Heart right ventricle (tissue), 16 donors: Measurements from ENCODE around the gene IFNAR2. TPM values are rescaled to one million over a fixed set of nuclear protein-coding genes. Genes with fewer than 3 reads are reported as not detected.
"Not testable (repeated sequence)": the region's sequence is repeated elsewhere in the genome, so short reads cannot be mapped to it uniquely, and the experiment has no call there.

Source experiments
- ATAC-seq, 8 donors: fragments of 200-7000 bp; cut with Tn5 transposase; one replicate each; pipeline ENCODE4 v1.9.1; 2020; ENCODE audit warnings: mild to moderate bottlenecking in 8 of 8, moderate library complexity in 8 of 8, moderate number of reproducible peaks in 1 of 8
- DNase-seq, 2 donors: peaks; one replicate each; pipeline ENCODE4 v3.0.0-alpha.2; 2020
- H3K27ac ChIP-seq, 10 donors: fragments of 200-600 bp; sonication (generic) in 2 of 10; one replicate each; pipeline versions ENCODE4 v1.5.0 to v1.8.0; 2020 to 2022; ENCODE audit warnings: mild to moderate bottlenecking in 3 of 10
- H3K27me3 ChIP-seq, 7 donors: fragments of 200-600 bp; one replicate each; pipeline ENCODE4 v1.8.0; 2021 to 2022; ENCODE audit warnings: mild to moderate bottlenecking in 2 of 7
- H3K36me3 ChIP-seq, 9 donors: fragments of 200-600 bp; sonication (generic) in 1 of 9; one replicate each; pipeline versions ENCODE4 v1.5.0 to v1.8.0; 2020 to 2022; ENCODE audit warnings: mild to moderate bottlenecking in 2 of 9
- H3K4me1 ChIP-seq, 9 donors: fragments of 200-600 bp; sonication (generic) in 1 of 9; one replicate each; pipeline versions ENCODE4 v1.5.0 to v1.8.0; 2020 to 2022; ENCODE audit warnings: mild to moderate bottlenecking in 4 of 9
- H3K4me3 ChIP-seq, 10 donors: fragments of 200-600 bp; sonication (generic) in 2 of 10; one replicate each; pipeline versions ENCODE4 v1.5.0 to v1.8.0; 2020 to 2022; ENCODE audit warnings: mild to moderate bottlenecking in 7 of 10, moderate library complexity in 2 of 10
- H3K9me3 ChIP-seq, 11 donors: fragments of 200-600 bp in 10 of 11; sonication (generic) in 2 of 11; one replicate each; pipeline versions ENCODE4 v1.5.0 to v1.8.0; 2013 to 2022; ENCODE audit warnings: mild to moderate bottlenecking in 2 of 11, control low read depth in 1 of 11, moderate library complexity in 1 of 11
- CTCF ChIP-seq, 9 donors: fragments of 200-600 bp; sonication (generic) in 2 of 9; IDR thresholded peaks; one replicate each; pipeline versions ENCODE4 v1.5.0 to v1.8.0; 2021 to 2022; ENCODE audit warnings: antibody characterized with exemption in 9 of 9, mild to moderate bottlenecking in 5 of 9, moderate library complexity in 1 of 9
- WGBS, 2 donors: extraction: QIAGEN DNeasy Blood & Tissue Kit; methylation state at CpG; one replicate each; pipeline ENCODE4 v1.1.7; 2013; ENCODE audit warnings: inconsistent platforms in 1 of 2; 5-methylcytosine and 5-hydroxymethylcytosine counted together
- intact Hi-C, 10 donors: fragments of 100-400 bp; cut with DNase I; formaldehyde crosslinking; loops; one replicate each; pipeline versions ENCODE4 v1.11.1 to v1.14.2; 2022
- polyA plus RNA-seq, 2 donors: library from polyadenylated mRNA; stranded (reverse); fragments of 200-250 nt; gene quantifications; one replicate each; pipeline ENCODE4 v1.2.3, GENCODE V29; 2013
- total RNA-seq, 10 donors: library from RNA; stranded (reverse); fragmentation: NEBNext Ultra II Directional in 3 of 10; extraction: Animal tissue kit (Norgen Biotek cat#: 25700) in 3 of 10; gene quantifications; one replicate each; pipeline versions ENCODE4 v1.2.1 to v1.2.4, GENCODE V29; 2021 to 2023
- donor health status: Arrhythmogenic right ventricular cardiomyopathy.
- donor health status: ischemic (EF 13 %, LVEDD 7.1; RV severe dilation, severe dysfunction).
- donor health status: healthy with polysubstance abuse.
- donor health status: DM: no; HTN: yes; CAD: no.
- donor health status: DM: no; HTN: no; CAD: no.
- donor health status: ischemic (EF 25% LVEDD 6.9; RV normal size, moderate dysfunction).
- donor health status: ischemic (EF 25% LVEDD 5.7; RV mildly dilated, moderate dysfunction).
- donor health status: healthy.
- donor health status: DM: yes; HTN: yes; CAD: no.
- donor health status: Ischemic cardiomyopathy.
- donor health status: ischemic (EF 35%, LVEDD 5.7; RV mildly dilated, moderate dysfunction).
- donor health status: nonischemic (EF 11% LVEDD 7.7; RV severe dilation, severe dysfunction).
- donor health status: DM: yes; HTN: yes; CAD: no.
- donor health status: PGD.
- donor health status: ischemic (EF 29% LVEDD 5.4; RV normal size, mild dysfunction).
- donor health status: nonischemic (EF 23%, LVEDD 6.1; RV moderate dilation, normal function).

IFNAR2 gene
- total and polyA plus RNA-seq, 12 donors = 6.7 to 22.9 (median 10.5) TPM

GRCh38 chr21:33238146-33238545, 8.4 kb downstream of the IFNAR2 start:
- no peak for DNase-seq
- H3K9me3 ChIP-seq = no peaks in the 10 kb centered on the region
- H3K27ac ChIP-seq = peak overlapping the region in 1 of 10 donors; percentile 74
- ATAC-seq = no peak
- peaks cover 0 to 87% (median 41%) of the 10 kb centered on the region in 9 donors for H3K4me1 ChIP-seq
- no peaks in the 10 kb centered on the region for H3K27me3 ChIP-seq
- peaks cover 0 to 30% (median 0%) of the 10 kb centered on the region in 9 donors for H3K36me3 ChIP-seq
- H3K4me3 ChIP-seq = no peak overlapping the region
- intact Hi-C loops = loop anchor here in 1 of 10 donors (10.0 kb wide), 1 partner anchor 87 kb away; the partner anchor contains the start of gene IFNAR1
- WGBS, 2 donors = 91 to 92% methylated on average over 4 of the region's 4 CpGs
- TF ChIP-seq CTCF (IDR thresholded peaks at IDR 0.05) = no peak

GRCh38 chr21:33238565-33239255, 9.0 kb downstream of the IFNAR2 start:
- intact Hi-C loops = loop anchor here in 1 of 10 donors (10.0 kb wide), 1 partner anchor 86 kb away; the partner anchor contains the start of gene IFNAR1
- WGBS, 2 donors = 80 to 91% methylated on average over 7 of the region's 7 CpGs
- DNase-seq = no peak

GRCh38 chr21:33239559-33240127, 9.9 kb downstream of the IFNAR2 start:
- intact Hi-C loops = loop anchor here in 1 of 10 donors (10.0 kb wide), 1 partner anchor 85 kb away; the partner anchor contains the start of gene IFNAR1
- H3K4me1 ChIP-seq = peaks cover 0 to 89% (median 47%) of the 10 kb centered on the region in 9 donors
- H3K36me3 ChIP-seq = peaks cover 0 to 37% (median 0%) of the 10 kb centered on the region in 9 donors
- DNase-seq, H3K9me3 ChIP-seq, H3K27me3 ChIP-seq, H3K4me3 ChIP-seq, ATAC-seq: not testable (repeated sequence)
- H3K27ac ChIP-seq = peak overlapping the region in 1 of 10 donors; percentile 74

More at GRCh38 chr21:33238565-33239255, 9.0 kb downstream of the IFNAR2 start:
- ATAC-seq = no peak
- Histone ChIP-seq H3K27ac (peak overlapping the region in 1 of 10 donors; percentile 74), H3K4me3 (no peak overlapping the region), H3K9me3 (no peaks in the 10 kb centered on the region), H3K36me3 (peaks cover 0 to 36% (median 0%) of the 10 kb centered on the region in 9 donors), H3K4me1 (peaks cover 0 to 87% (median 38%) of the 10 kb centered on the region in 9 donors), H3K27me3 (no peaks in the 10 kb centered on the region)
- no peak for TF ChIP-seq CTCF (IDR thresholded peaks at IDR 0.05)

GRCh38 chr21:33240404-33240803, 10.7 kb downstream of the IFNAR2 start:
- WGBS, 2 donors = 92 to 100% methylated on average over 2 of the region's 2 CpGs
- Histone ChIP-seq H3K4me3 (no peak overlapping the region), H3K9me3 (no peaks in the 10 kb centered on the region), H3K4me1 (peaks cover 0 to 89% (median 54%) of the 10 kb centered on the region in 9 donors), H3K27ac (no peak overlapping the region), H3K27me3 (no peaks in the 10 kb centered on the region), H3K36me3 (peaks cover 0 to 38% (median under 1%) of the 10 kb centered on the region in 9 donors)
- no peak for DNase-seq
- no peak for ATAC-seq
- no peak for TF ChIP-seq CTCF (IDR thresholded peaks at IDR 0.05)
- intact Hi-C loops = no loop called here
